ENCODE results near the gene SPOCK1.

Gene SPOCK1

GRCh38 chr5:137226081-137226480, 273.0 kb downstream of the SPOCK1 start:
- H3K27ac ChIP-seq (ENCODE audit: insufficient read depth in 1 of 2, low read depth in 1 of 2, low read length in 2 of 2, poor library complexity in 1 of 2, severe bottlenecking in 2 of 2): no peak overlapping the region
- no peaks in the 10 kb centered on the region for H3K4me1 ChIP-seq (ENCODE audit: control extremely low read depth in 1 of 4, control insufficient read depth in 4 of 4, insufficient read depth in 4 of 4, low read length in 3 of 4)
- no peaks in the 10 kb centered on the region for H3K36me3 ChIP-seq (ENCODE audit: control insufficient read depth in 4 of 4, insufficient read depth in 4 of 4, low read length in 3 of 4)
- no peak for DNase-seq
- peaks cover 0 to 6% (median 2%) of the 10 kb centered on the region in 5 experiments for H3K27me3 ChIP-seq (replicated peaks in 2 of 5; ENCODE audit: control insufficient read depth in 4 of 5, insufficient read depth in 5 of 5, low read length in 4 of 5)
- CTCF ChIA-PET: no interaction called here
- POLR2A ChIA-PET: no interaction called here
- H3K9me3 ChIP-seq (ENCODE audit: control extremely low read depth in 1 of 5, control insufficient read depth in 4 of 5, insufficient read depth in 2 of 5, low read depth in 1 of 5, low read length in 4 of 5): no peaks in the 10 kb centered on the region
- 75% methylated on average over 2 of the region's 3 CpGs for WGBS (ENCODE audit: insufficient coverage)
- no peak overlapping the region for H3K4me3 ChIP-seq (ENCODE audit: control insufficient read depth in 1 of 7, extremely low read depth in 1 of 7, insufficient read depth in 4 of 7, low read depth in 2 of 7, low read length in 6 of 7)

GRCh38 chr5:137223324-137224295, 275.5 kb downstream of the SPOCK1 start:
- WGBS (ENCODE audit: insufficient coverage): 88% methylated on average over 3 of the region's 4 CpGs
- Histone ChIP-seq H3K27ac (ENCODE audit: insufficient read depth in 1 of 2, low read depth in 1 of 2, low read length in 2 of 2, poor library complexity in 1 of 2, severe bottlenecking in 2 of 2) (no peak overlapping the region), H3K27me3 (replicated peaks in 2 of 5; ENCODE audit: control insufficient read depth in 4 of 5, insufficient read depth in 5 of 5, low read length in 4 of 5) (peaks cover 0 to 3% (median 2%) of the 10 kb centered on the region in 5 experiments), H3K4me3 (ENCODE audit: control insufficient read depth in 1 of 7, extremely low read depth in 1 of 7, insufficient read depth in 4 of 7, low read depth in 2 of 7, low read length in 6 of 7) (no peak overlapping the region), H3K36me3 (ENCODE audit: control insufficient read depth in 4 of 4, insufficient read depth in 4 of 4, low read length in 3 of 4) (no peaks in the 10 kb centered on the region), H3K9me3 (ENCODE audit: control extremely low read depth in 1 of 5, control insufficient read depth in 4 of 5, insufficient read depth in 2 of 5, low read depth in 1 of 5, low read length in 4 of 5) (no peaks in the 10 kb centered on the region), H3K4me1 (ENCODE audit: control extremely low read depth in 1 of 4, control insufficient read depth in 4 of 4, insufficient read depth in 4 of 4, low read length in 3 of 4) (no peaks in the 10 kb centered on the region)
- ChIA-PET CTCF (no interaction called here), POLR2A (no interaction called here)
- no peak for DNase-seq

DNA sequence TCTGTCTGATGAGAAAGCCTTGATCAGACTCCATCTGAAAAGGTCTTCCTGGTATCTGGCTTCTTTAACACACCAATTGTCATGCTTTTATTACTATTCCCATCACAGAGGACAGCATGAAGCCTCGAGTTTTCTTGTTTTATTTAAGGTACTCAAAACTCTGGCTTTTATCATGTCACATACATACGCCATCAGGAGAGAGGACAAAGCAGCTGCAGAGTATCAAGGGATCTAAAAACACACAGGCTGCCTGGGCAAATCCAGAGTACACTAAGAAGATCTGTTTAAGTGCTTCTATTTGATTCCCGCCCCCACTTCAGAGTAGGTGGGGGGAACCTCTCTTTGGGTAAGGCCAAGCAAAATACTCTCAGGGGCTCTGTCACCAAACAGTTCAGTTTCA, 277.2 kb downstream of the SPOCK1 start:
- Histone ChIP-seq H3K4me1 (ENCODE audit: control extremely low read depth in 1 of 4, control insufficient read depth in 4 of 4, insufficient read depth in 4 of 4, low read length in 3 of 4) (no peaks in the 10 kb centered on the region), H3K27me3 (replicated peaks in 2 of 5; ENCODE audit: control insufficient read depth in 4 of 5, insufficient read depth in 5 of 5, low read length in 4 of 5) (peaks cover 0 to 3% (median 3%) of the 10 kb centered on the region in 5 experiments), H3K9me3 (ENCODE audit: control extremely low read depth in 1 of 5, control insufficient read depth in 4 of 5, insufficient read depth in 2 of 5, low read depth in 1 of 5, low read length in 4 of 5) (no peaks in the 10 kb centered on the region), H3K36me3 (ENCODE audit: control insufficient read depth in 4 of 4, insufficient read depth in 4 of 4, low read length in 3 of 4) (no peaks in the 10 kb centered on the region), H3K4me3 (ENCODE audit: control insufficient read depth in 1 of 7, extremely low read depth in 1 of 7, insufficient read depth in 4 of 7, low read depth in 2 of 7, low read length in 6 of 7) (no peak overlapping the region), H3K27ac (ENCODE audit: insufficient read depth in 1 of 2, low read depth in 1 of 2, low read length in 2 of 2, poor library complexity in 1 of 2, severe bottlenecking in 2 of 2) (no peak overlapping the region)
- ChIA-PET CTCF (no interaction called here), POLR2A (no interaction called here)
- no peak for DNase-seq
- 73% methylated on average over 3 of the region's 3 CpGs for WGBS (ENCODE audit: insufficient coverage)

- DNase-seq: peak; percentile 0 to 20 (median 18)
- no peak overlapping the region for H3K4me3 ChIP-seq (ENCODE audit: control insufficient read depth in 1 of 7, extremely low read depth in 1 of 7, insufficient read depth in 4 of 7, low read depth in 2 of 7, low read length in 6 of 7)
- peaks cover 0 to 3% (median 2%) of the 10 kb centered on the region in 5 experiments for H3K27me3 ChIP-seq (replicated peaks in 2 of 5; ENCODE audit: control insufficient read depth in 4 of 5, insufficient read depth in 5 of 5, low read length in 4 of 5)
- CTCF ChIA-PET: no interaction called here
- H3K36me3 ChIP-seq (ENCODE audit: control insufficient read depth in 4 of 4, insufficient read depth in 4 of 4, low read length in 3 of 4): no peaks in the 10 kb centered on the region
- H3K9me3 ChIP-seq (ENCODE audit: control extremely low read depth in 1 of 5, control insufficient read depth in 4 of 5, insufficient read depth in 2 of 5, low read depth in 1 of 5, low read length in 4 of 5): no peaks in the 10 kb centered on the region
- 49% methylated on average over 3 of the region's 3 CpGs for WGBS (ENCODE audit: insufficient coverage)
- no peaks in the 10 kb centered on the region for H3K4me1 ChIP-seq (ENCODE audit: control extremely low read depth in 1 of 4, control insufficient read depth in 4 of 4, insufficient read depth in 4 of 4, low read length in 3 of 4)
- POLR2A ChIA-PET: no interaction called here
- H3K27ac ChIP-seq (ENCODE audit: insufficient read depth in 1 of 2, low read depth in 1 of 2, low read length in 2 of 2, poor library complexity in 1 of 2, severe bottlenecking in 2 of 2): no peak overlapping the region
These were observed 278.6 kb downstream of the SPOCK1 start for GRCh38 chr5:137220523-137220927.

GRCh38 chr5:137218896-137219295, 280.2 kb downstream of the SPOCK1 start:
- Histone ChIP-seq H3K27ac (ENCODE audit: insufficient read depth in 1 of 2, low read depth in 1 of 2, low read length in 2 of 2, poor library complexity in 1 of 2, severe bottlenecking in 2 of 2) (no peak overlapping the region), H3K36me3 (ENCODE audit: control insufficient read depth in 4 of 4, insufficient read depth in 4 of 4, low read length in 3 of 4) (no peaks in the 10 kb centered on the region), H3K9me3 (ENCODE audit: control extremely low read depth in 1 of 5, control insufficient read depth in 4 of 5, insufficient read depth in 2 of 5, low read depth in 1 of 5, low read length in 4 of 5) (no peaks in the 10 kb centered on the region), H3K27me3 (replicated peaks in 2 of 5; ENCODE audit: control insufficient read depth in 4 of 5, insufficient read depth in 5 of 5, low read length in 4 of 5) (peaks cover 0 to 3% (median 0%) of the 10 kb centered on the region in 5 experiments), H3K4me1 (ENCODE audit: control extremely low read depth in 1 of 4, control insufficient read depth in 4 of 4, insufficient read depth in 4 of 4, low read length in 3 of 4) (no peaks in the 10 kb centered on the region), H3K4me3 (ENCODE audit: control insufficient read depth in 1 of 7, extremely low read depth in 1 of 7, insufficient read depth in 4 of 7, low read depth in 2 of 7, low read length in 6 of 7) (no peak overlapping the region)
- no peak for DNase-seq
- whole genome bisulfite sequencing (ENCODE audit: insufficient coverage): no CpG with 5 or more reads among the region's 1 CpG
- CTCF ChIA-PET: no interaction called here
- POLR2A ChIA-PET: no interaction called here

GRCh38 chr5:137218471-137218870, 280.7 kb downstream of the SPOCK1 start:
- 0% methylated on average over 1 of the region's 1 CpG for WGBS (ENCODE audit: insufficient coverage)
- no peak overlapping the region for H3K4me3 ChIP-seq (ENCODE audit: control insufficient read depth in 1 of 7, extremely low read depth in 1 of 7, insufficient read depth in 4 of 7, low read depth in 2 of 7, low read length in 6 of 7)
- no peak overlapping the region for H3K27ac ChIP-seq (ENCODE audit: insufficient read depth in 1 of 2, low read depth in 1 of 2, low read length in 2 of 2, poor library complexity in 1 of 2, severe bottlenecking in 2 of 2)
- CTCF ChIA-PET: no interaction called here
- no peaks in the 10 kb centered on the region for H3K9me3 ChIP-seq (ENCODE audit: control extremely low read depth in 1 of 5, control insufficient read depth in 4 of 5, insufficient read depth in 2 of 5, low read depth in 1 of 5, low read length in 4 of 5)
- POLR2A ChIA-PET: no interaction called here
- no peaks in the 10 kb centered on the region for H3K36me3 ChIP-seq (ENCODE audit: control insufficient read depth in 4 of 4, insufficient read depth in 4 of 4, low read length in 3 of 4)
- peaks cover 0 to 3% (median 0%) of the 10 kb centered on the region in 5 experiments for H3K27me3 ChIP-seq (replicated peaks in 2 of 5; ENCODE audit: control insufficient read depth in 4 of 5, insufficient read depth in 5 of 5, low read length in 4 of 5)
- no peaks in the 10 kb centered on the region for H3K4me1 ChIP-seq (ENCODE audit: control extremely low read depth in 1 of 4, control insufficient read depth in 4 of 4, insufficient read depth in 4 of 4, low read length in 3 of 4)
- DNase-seq: no peak

- Histone ChIP-seq H3K27me3 (replicated peaks in 2 of 5; ENCODE audit: control insufficient read depth in 4 of 5, insufficient read depth in 5 of 5, low read length in 4 of 5) (peaks cover 0 to 3% (median 0%) of the 10 kb centered on the region in 5 experiments), H3K9me3 (ENCODE audit: control extremely low read depth in 1 of 5, control insufficient read depth in 4 of 5, insufficient read depth in 2 of 5, low read depth in 1 of 5, low read length in 4 of 5) (no peaks in the 10 kb centered on the region), H3K27ac (ENCODE audit: insufficient read depth in 1 of 2, low read depth in 1 of 2, low read length in 2 of 2, poor library complexity in 1 of 2, severe bottlenecking in 2 of 2) (no peak overlapping the region), H3K36me3 (ENCODE audit: control insufficient read depth in 4 of 4, insufficient read depth in 4 of 4, low read length in 3 of 4) (no peaks in the 10 kb centered on the region), H3K4me1 (ENCODE audit: control extremely low read depth in 1 of 4, control insufficient read depth in 4 of 4, insufficient read depth in 4 of 4, low read length in 3 of 4) (no peaks in the 10 kb centered on the region), H3K4me3 (ENCODE audit: control insufficient read depth in 1 of 7, extremely low read depth in 1 of 7, insufficient read depth in 4 of 7, low read depth in 2 of 7, low read length in 6 of 7) (no peak overlapping the region)
- 86% methylated on average over 1 of the region's 6 CpGs for WGBS (ENCODE audit: insufficient coverage)
- ChIA-PET CTCF (no interaction called here), POLR2A (no interaction called here)
- DNase-seq: no peak
These were observed 281.4 kb downstream of the SPOCK1 start for GRCh38 chr5:137217599-137218200.
